Mesothelial cell of epicardium (in vitro differentiated cells): Measurements from ENCODE around the gene TNPO3. TPM values are rescaled to one million over a fixed set of nuclear protein-coding genes. Genes with fewer than 3 reads are reported as not detected.
A peak's percentile ranks its signal among the peaks of the same experiment; 100 is the strongest.

Experiments
- DNase-seq, 2 experiments: peaks; one replicate each; pipeline ENCODE4 v3.0.0; 2021; ENCODE audit warnings: low spot score in 2 of 2; ENCODE audit not compliant: unreplicated experiment in 2 of 2
- H3K27ac Mint-ChIP-seq: 2 replicates; pipeline ENCODE4 v1.8.0; 2021; ENCODE audit warnings: mixed read lengths
- H3K27me3 Mint-ChIP-seq: 2 replicates; pipeline ENCODE4 v1.8.0; 2021; ENCODE audit warnings: low read depth, mixed read lengths
- H3K36me3 Mint-ChIP-seq: 2 replicates; pipeline ENCODE4 v1.8.0; 2021; ENCODE audit warnings: mixed read lengths
- H3K4me1 Mint-ChIP-seq: 2 replicates; pipeline ENCODE4 v1.8.0; 2021; ENCODE audit warnings: mixed read lengths
- H3K4me3 Mint-ChIP-seq: 2 replicates; pipeline ENCODE4 v1.8.0; 2021; ENCODE audit warnings: mild to moderate bottlenecking, moderate library complexity, mixed read lengths
- H3K9me3 Mint-ChIP-seq: 2 replicates; pipeline ENCODE4 v1.8.0; 2021; ENCODE audit warnings: mixed read lengths
- CTCF ChIP-seq: fragments of 200-600 bp; sonication (generic); IDR thresholded peaks from one replicate; pipeline ENCODE4 v1.5.0; 2021; ENCODE audit warnings: antibody characterized with exemption; ENCODE audit not compliant: unreplicated experiment
- total RNA-seq: library from RNA; stranded (reverse); gene quantifications from 3 replicates; pipeline ENCODE4 v1.2.1, GENCODE V29; 2021

TNPO3 gene
- total RNA-seq, 1 donor from 2014 or later, result 40.2 TPM

DNA sequence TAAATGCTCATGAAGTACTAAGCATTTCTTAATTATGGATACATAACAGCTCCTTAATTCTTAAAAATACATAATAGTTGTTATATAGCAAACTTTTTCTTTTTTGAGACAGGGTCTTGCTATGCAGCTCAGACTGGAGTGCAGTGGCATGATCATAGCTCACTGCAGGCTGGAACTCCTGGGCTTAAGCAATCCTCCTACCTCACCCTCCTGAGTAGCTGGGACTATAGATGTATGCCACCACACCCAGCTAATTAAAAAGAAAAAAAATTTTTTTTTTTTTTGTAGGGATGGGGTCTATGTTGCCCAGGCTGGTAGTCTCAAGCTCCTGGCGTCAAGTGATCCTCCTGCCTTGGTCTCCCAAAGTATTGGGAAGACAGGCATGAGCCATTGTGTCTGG is 86.3 kb downstream of the TNPO3 start:
- Mint-ChIP-seq H3K36me3 (peaks cover 52% of the 10 kb centered on the region), H3K4me1 (peaks cover 2% of the 10 kb centered on the region), H3K27me3 (no peaks in the 10 kb centered on the region)

DNA sequence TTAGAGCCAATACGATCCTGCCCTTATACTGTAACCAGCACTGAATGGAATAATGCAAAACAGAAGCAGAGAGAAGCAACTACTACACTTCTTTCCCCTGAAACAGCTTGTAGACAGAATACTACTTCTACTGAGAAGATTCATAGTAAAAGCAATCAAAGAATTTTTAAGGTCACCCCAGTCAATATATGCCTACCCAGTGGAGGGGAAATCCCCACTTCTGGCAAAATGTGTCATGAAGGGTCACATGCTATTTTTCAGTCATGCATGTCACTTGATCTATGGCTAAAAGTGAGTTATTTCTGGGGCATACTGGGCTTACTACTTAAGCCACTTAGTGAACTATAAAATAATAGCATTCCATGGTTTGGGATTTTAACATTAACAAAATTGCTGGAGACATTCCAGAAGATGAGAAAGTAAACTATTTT is 91.6 kb downstream of the TNPO3 start:
- Mint-ChIP-seq H3K27me3 (no peaks in the 10 kb centered on the region), H3K27ac (peak overlapping the region; percentile 28), H3K4me3 (no peak overlapping the region), H3K9me3 (peaks cover 11% of the 10 kb centered on the region), H3K4me1 (peaks cover 15% of the 10 kb centered on the region), H3K36me3 (peaks cover 64% of the 10 kb centered on the region)
- TF ChIP-seq CTCF, result no peak
- no peak for DNase-seq

More for the DNA sequence above, 86.3 kb downstream of the TNPO3 start:
- DNase-seq, result no peak
- no peak for TF ChIP-seq CTCF
- no peak overlapping the region for H3K4me3 Mint-ChIP-seq
- H3K27ac Mint-ChIP-seq, result no peak overlapping the region
- H3K9me3 Mint-ChIP-seq, result peaks cover 11% of the 10 kb centered on the region

DNA sequence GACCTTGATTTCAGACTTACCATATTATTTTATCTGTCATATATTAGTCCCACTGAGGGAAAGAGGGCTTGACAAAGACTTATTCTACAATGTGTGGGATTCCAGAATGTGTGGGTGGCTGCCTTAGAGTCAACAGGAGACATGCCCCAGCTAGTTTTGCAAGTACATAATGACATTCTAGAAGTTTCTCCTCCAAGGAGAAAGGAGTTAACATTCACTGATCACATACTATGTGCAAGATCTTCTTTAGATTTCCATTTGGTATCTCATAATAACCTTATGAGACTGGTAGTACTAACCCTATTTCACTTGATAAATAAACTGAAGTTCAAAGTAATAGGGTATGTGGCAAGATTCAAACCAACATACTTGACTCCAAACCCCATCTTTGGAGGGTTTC is 92.0 kb downstream of the TNPO3 start:
- peaks cover 65% of the 10 kb centered on the region for H3K36me3 Mint-ChIP-seq
- no peak for TF ChIP-seq CTCF
- H3K27ac Mint-ChIP-seq, result peak overlapping the region; percentile 28
- DNase-seq, result no peak
- H3K4me1 Mint-ChIP-seq, result peaks cover 16% of the 10 kb centered on the region
- H3K27me3 Mint-ChIP-seq, result no peaks in the 10 kb centered on the region
- peaks cover 11% of the 10 kb centered on the region for H3K9me3 Mint-ChIP-seq
- no peak overlapping the region for H3K4me3 Mint-ChIP-seq

DNA sequence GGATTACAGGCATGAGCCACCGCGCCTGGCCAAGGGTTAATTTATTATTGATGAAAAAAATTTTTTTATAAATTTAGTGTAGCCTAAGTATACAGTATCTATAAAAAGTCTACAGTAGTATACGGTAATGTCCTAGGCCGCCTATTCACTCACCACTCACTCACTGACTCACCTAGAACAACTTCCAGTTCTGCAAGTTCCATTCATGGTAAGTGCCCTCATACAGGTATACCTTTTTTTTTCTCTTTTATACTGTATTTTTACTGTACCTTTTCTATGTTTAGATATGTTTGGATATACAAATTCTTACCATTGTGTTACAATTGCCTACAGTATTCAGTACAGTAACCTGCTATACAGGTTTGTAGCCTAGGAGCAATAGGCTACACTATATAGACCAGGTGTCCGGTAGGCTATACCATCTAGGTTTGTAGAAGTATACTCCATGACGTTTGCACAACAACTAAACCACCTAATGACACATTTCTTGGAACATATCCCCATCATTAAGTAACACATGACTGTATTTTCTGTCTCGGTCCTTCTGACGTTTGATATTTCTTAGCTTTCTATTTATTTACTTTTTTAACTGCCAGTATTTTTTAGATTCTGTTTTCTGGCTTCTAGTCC is 93.8 kb downstream of the TNPO3 start:
- peaks cover 62% of the 10 kb centered on the region for H3K36me3 Mint-ChIP-seq
- TF ChIP-seq CTCF, result no peak
- DNase-seq, result no peak
- no peaks in the 10 kb centered on the region for H3K27me3 Mint-ChIP-seq
- H3K9me3 Mint-ChIP-seq, result peaks cover 11% of the 10 kb centered on the region
- H3K4me3 Mint-ChIP-seq, result no peak overlapping the region
- H3K27ac Mint-ChIP-seq, result no peak overlapping the region
- peaks cover 20% of the 10 kb centered on the region for H3K4me1 Mint-ChIP-seq

DNA sequence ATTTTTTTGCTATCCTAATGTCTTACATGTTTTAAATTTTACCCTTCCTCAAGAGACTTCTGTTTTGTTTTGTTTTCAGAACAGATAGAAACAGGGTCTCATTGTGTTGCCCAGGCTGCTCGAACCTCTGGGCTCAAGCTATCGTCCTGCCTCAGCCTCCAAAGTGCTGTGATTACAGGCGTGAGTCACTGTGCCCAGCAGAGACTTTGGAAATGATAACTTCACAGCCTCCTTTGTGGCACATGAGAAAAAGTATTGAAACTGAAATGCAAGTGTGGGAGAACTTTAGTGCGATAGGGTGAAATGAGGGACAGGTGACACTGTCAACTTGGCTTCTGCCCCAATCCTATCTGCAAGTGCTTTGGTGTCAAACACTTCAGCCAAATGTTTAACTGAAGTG is 95.6 kb downstream of the TNPO3 start:
- H3K36me3 Mint-ChIP-seq, result peaks cover 50% of the 10 kb centered on the region
- H3K4me3 Mint-ChIP-seq, result no peak overlapping the region

More for the DNA sequence above, 95.6 kb downstream of the TNPO3 start:
- TF ChIP-seq CTCF, result no peak
- Mint-ChIP-seq H3K27me3 (no peaks in the 10 kb centered on the region), H3K4me1 (peaks cover 20% of the 10 kb centered on the region), H3K27ac (no peak overlapping the region), H3K9me3 (no peaks in the 10 kb centered on the region)
- DNase-seq, result no peak
